GM23338 (cell line): ENCODE data around the gene SNX9.

Source experiments
- CREB1 ChIP-seq: fragments of 250-450 bp; sonication (Bioruptor Pico); IDR thresholded peaks from 2 replicates; pipeline ENCODE4 v1.5.0; 2020; ENCODE audit warnings: low read depth, mild to moderate bottlenecking, moderate library complexity
- CTCF ChIP-seq, 2 experiments: fragments of 200-600 bp in 1 of 2; sonication (generic) in 1 of 2; conservative IDR thresholded peaks; 2 replicates each; pipeline versions ENCODE4 v1.5.1 to v1.6.1; 2016 to 2017; ENCODE audit warnings: antibody characterized with exemption in 2 of 2, low read depth in 2 of 2, mild to moderate bottlenecking in 2 of 2, moderate library complexity in 1 of 2
- ETS1 ChIP-seq: IDR thresholded peaks from 2 replicates; pipeline ENCODE4 v1.6.1; 2016; ENCODE audit warnings: antibody characterized with exemption
- EZH2 ChIP-seq: fragments of 200-600 bp; sonication (generic); IDR thresholded peaks from one replicate; pipeline ENCODE4 v1.8.0; 2017; ENCODE audit warnings: antibody characterized with exemption, mild to moderate bottlenecking, low read depth; ENCODE audit not compliant: unreplicated experiment
- EZH2phosphoT487 ChIP-seq: fragments of 200-600 bp; sonication (generic); IDR thresholded peaks from one replicate; pipeline ENCODE4 v1.8.1; 2018; ENCODE audit warnings: antibody characterized with exemption; ENCODE audit not compliant: unreplicated experiment
- JUNB ChIP-seq: IDR thresholded peaks from one replicate; pipeline ENCODE4 v1.6.1; 2016; ENCODE audit warnings: antibody characterized with exemption; ENCODE audit not compliant: unreplicated experiment
- POLR2AphosphoS5 ChIP-seq: IDR thresholded peaks from 2 replicates; pipeline ENCODE4 v1.6.1; 2016; ENCODE audit warnings: antibody characterized with exemption, low read depth
- REST ChIP-seq: IDR thresholded peaks from one replicate; pipeline ENCODE4 v1.6.1; 2018; ENCODE audit warnings: antibody characterized with exemption; ENCODE audit not compliant: unreplicated experiment
- ZNF114 ChIP-seq: fragments of 250-450 bp; sonication (Bioruptor Pico); IDR thresholded peaks from 2 replicates; pipeline ENCODE4 v1.5.0; 2020; ENCODE audit warnings: mild to moderate bottlenecking, moderate library complexity

- TF ChIP-seq CTCF (conservative IDR thresholded peaks at IDR 0.05; ENCODE audit: low read depth in 2 of 2) = no peak
- no peak for TF ChIP-seq POLR2AphosphoS5
- TF ChIP-seq ZNF114 (CRISPR knock-in tag) = no peak
- TF ChIP-seq EZH2phosphoT487 = no peak
- no peak for TF ChIP-seq EZH2
- no peak for TF ChIP-seq REST
- no peak for TF ChIP-seq CREB1 (CRISPR knock-in tag)
- TF ChIP-seq ETS1 = no peak
- TF ChIP-seq JUNB = no peak
Measured at GRCh38 chr6:157977176-157977804, 154.2 kb downstream of the SNX9 start.
